ENCODE data around the gene LGR4.

DNA sequence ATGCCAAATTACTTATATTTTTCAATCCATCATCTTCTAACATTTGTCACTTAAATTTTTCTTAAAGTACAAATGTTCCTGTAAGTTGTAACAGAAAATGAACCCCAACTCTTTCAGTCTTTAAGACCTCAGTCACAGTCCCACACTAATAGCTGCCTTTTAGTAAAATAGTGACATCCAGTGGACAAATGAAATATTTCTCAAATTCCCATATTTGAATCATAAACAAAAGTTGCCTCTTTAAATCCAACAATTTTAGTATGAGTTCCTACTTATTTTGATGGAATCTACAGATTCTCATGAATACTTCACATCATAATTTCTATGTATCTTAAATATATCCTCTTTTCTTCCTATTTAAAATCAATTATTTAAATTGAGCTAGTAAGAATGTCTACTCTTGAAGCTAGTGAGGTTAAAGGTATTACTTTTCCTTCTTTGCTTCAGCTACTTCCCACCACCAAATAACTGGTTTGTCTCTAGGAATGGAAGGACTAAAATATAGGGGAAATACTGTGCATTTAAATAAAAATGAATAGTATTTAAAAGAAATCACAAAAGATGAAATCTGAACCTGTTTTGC, 24.8 kb upstream of the LGR4 start:
- TF ChIP-seq CREBBP (IDR thresholded peaks at IDR 0.05; ENCODE audit: low read depth, low read length) (no peak), POLR2A (conservative IDR thresholded peaks at IDR 0.05) (no peak)
